CD4-positive, alpha-beta T cell treated with Interleukin-10 for 1 hour (primary cell): ENCODE data around the gene TMEM141.
A peak's percentile ranks its signal among the peaks of the same experiment; 100 is the strongest.
"Not testable (repeated sequence)": the region's sequence is repeated elsewhere in the genome, so short reads cannot be mapped to it uniquely, and the experiment has no call there.

Source experiments
- DNase-seq: peaks from one replicate; pipeline ENCODE4 v3.0.0-alpha.2; 2020

Gene TMEM141

DNA sequence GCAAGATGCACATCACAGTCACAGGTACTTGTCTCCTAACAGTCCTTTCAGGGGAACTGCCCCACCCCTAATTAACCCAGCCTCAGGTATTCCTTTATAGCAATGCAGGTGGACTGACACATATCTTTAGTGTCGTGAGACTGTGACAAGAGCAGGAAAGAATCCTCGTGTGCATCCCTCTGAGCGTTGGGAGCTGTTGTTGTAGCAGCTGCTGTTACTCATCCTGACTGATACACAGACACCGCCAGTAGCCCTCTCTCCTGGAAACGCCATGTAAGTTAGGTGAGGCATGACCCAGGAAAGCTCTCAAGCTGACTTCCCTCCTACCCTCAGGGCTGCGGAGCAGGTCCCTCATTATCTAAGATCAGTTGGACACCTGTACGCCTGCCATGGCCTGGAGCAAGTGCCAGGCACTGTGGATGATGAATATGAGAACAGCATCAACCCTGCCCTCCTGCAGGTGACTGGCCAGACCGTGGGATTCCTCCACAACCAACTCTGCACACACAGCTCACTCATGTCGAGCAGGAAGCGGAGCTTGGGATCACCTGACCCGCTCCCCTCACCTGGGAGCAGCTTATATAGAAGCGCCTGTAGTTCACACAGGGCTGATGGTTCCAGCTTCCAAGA, 16.6 kb upstream of the TMEM141 start:
- DNase-seq: no peak

DNA sequence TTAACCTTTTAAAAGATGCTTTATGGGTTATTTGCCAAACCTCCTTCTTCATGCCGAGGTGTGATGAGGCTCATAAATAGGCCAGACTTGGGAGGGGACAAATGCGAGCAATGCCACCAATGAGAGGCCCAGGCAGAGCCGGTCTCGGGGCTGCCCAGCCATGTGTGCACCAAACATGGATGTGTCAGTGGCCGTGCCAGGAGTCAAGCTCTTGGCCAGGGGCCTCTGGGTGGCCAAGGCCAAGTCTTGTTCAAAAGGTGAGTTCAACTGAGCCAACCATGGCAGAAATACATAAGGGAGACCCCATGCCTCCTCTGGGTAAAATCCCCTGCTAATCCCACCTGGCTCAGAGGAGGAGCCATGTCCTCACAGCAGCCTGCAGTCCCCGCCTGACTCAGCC, 16.0 kb upstream of the TMEM141 start:
- no peak for DNase-seq

DNA sequence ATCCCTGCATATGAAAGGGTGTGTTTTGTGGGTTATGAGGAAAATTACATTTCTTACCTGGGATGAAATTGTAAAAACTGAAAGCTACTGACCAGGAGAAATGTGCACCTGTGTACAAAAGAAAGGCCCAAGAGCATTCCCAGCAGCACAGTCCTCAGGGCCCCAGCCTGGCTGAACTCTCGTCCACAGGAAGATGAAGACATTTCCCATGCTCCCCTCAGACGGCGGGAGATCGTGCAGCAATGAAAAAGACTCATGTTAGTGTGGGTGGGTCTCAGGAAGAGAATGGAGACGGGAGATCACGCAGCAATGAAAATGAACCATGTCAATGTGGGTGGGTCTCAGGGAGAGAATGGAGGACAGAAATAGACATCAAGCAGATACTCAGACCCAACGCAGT, 14.2 kb upstream of the TMEM141 start:
- DNase-seq: no peak

DNA sequence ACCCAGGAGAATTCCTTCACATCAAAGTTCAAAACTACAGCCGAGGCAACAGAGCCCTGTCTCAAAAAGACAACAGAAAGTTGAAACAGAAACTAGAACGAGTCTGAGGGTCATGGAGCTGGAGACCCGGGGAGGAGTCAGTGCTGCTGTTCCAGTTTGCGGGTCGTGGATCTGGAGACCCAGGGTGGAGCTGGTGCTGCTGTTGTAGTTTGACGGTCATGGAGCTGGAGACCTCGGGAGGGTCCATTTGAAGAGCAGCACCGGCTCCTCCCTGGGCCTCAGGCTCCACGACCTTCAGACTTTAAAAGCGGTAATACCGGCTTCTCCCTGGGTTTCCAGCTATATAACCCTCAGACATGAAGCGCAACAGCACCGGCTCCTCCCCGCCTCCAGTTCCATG, 13.8 kb upstream of the TMEM141 start:
- DNase-seq: no peak

DNA sequence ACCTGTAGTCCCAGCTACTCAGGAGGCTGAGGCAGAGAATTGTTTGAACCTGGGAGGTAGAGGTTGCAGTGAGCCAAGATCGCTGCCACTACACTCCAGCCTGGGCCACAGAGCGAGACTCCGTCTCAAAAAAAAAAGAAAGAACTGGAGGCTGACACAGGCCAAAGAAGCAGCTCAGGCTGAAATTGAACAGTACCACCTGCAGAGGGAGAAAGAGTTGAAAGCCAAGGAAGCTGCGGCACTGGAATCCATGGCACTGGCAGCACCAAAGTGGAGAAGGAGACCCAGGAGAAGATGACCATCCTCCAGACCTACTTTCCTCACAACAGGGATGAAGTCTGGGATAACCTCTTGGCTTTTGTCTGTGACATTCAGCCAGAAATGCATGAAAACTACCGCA, 11.3 kb upstream of the TMEM141 start:
- DNase-seq: no peak

DNA sequence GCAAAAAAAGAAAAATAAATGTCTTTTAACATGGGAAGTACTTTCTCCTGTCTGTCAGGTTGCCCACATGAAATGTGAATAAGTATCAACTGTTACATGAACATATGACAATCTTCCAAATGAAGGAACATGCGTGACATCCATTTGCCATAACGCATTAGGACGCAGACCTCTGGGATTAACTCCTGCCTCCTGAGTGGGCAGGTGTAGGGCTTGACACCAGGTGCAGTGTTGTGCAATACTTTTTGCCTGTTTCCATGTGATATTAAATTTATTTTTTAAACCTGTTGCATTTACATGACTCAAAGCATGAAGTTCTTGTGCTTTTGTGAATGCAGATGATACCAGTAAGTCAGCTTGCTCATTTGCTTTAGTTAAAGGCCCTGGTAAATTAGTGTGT, 8.7 kb upstream of the TMEM141 start:
- DNase-seq: no peak

DNA sequence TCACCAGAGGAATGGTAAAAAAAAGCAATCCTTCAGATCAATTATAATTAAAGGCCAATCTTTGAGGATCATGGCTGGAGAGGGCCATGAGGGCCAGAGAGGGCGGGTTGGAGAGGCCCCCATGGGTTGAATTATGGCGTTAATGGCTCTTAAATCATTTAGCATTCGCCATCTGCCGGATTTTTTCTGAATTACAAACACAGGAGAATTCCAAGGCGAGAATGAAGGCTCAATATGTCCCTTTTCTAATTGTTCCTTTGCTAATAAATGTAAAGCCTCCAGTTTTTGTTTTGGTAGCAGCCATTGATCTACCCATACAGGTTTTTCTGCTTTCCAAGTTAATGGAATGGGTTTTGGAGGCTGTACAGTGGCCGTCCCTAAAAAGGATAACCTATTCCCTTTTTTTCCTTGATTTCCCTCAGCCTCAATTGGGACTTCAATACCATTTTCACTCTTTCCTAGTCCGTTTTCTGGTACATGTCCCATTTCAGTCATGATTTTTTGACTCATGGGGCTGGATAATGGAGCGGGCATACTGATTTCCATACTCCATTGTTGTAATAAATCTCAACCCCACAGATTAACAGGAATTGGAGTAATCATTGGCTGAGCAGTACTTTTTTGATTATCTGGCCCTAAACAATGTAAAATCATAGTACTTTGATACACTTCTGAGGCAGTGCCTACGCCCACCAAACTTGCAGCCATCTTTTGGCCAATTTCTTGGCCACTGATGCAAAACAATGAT, 6.7 kb upstream of the TMEM141 start:
- DNase-seq: peak; percentile 47

DNA sequence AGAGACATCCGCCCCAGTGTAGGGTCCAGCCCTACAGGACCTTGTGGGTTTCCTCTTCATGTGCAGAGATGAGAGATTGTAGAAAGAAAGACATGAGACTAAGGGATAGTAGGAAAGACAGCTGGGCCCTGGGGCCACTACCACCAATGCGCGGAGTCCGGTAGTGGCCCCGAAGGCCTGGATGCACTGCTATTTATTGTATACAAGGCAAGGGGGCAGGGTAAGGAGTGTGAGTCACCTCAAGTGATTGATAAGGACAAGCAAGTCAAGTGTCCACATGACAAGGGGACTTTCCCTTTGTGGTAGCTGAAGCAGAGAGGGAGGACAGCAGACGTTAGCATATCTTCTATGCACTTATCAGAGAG, 6.2 kb upstream of the TMEM141 start:
- DNase-seq: peak; percentile 58

DNA sequence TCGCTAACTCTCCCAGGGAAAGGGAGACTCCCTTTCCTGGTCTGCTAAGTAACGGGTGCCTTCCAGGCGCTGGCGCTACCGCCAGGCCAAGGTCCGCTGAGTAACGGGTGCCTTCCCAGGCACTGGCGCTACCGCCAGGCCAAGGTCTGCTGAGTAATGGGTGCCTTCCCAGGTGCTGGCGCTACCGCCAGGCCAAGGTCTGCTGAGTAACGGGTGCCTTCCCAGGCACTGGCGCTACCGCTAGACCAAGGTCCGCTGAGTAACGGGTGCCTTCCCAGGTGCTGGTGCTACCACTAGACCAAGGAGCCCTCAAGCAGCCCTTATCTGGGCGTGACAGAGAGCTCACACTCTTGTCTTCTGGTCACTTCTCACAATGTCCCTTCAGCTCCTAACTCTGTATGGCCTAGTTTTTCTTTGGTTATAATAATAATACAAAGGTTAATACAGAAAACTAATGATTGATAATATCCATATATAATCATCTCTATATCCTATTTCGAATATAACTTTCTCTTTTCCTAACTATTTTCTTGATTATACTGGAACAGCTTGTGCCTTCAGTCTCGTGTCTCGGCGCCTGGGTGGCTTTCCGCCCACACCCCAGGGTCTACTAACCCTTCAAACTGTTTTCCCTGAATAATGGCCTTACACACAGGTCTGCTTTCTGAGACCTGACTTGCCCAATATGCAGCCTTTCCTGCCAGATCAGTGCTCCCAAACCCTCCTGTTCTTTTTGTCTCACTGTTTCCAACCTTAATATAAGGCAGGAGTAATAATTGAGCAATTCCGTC, 5.4 kb upstream of the TMEM141 start:
- not testable (repeated sequence) for DNase-seq

DNA sequence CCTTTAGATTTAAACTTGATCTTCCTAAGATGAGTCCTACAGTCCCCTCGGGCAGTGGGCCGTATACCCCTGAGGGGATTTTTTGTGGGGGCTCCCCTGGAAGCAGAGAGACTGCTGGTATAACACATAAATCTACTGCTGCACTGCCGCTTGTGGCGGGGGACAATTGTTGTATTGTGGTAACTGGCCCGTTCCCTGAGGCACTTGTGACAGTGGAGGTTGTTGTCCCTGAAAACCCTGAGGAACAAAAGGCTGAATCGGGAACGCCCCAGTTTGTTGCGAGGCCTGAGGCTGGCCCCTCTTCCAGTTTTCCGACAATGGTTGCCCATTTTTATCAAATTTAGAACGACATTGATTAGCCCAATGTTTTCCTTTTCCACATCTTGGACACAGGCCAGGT, 4.7 kb upstream of the TMEM141 start:
- DNase-seq: no peak

DNA sequence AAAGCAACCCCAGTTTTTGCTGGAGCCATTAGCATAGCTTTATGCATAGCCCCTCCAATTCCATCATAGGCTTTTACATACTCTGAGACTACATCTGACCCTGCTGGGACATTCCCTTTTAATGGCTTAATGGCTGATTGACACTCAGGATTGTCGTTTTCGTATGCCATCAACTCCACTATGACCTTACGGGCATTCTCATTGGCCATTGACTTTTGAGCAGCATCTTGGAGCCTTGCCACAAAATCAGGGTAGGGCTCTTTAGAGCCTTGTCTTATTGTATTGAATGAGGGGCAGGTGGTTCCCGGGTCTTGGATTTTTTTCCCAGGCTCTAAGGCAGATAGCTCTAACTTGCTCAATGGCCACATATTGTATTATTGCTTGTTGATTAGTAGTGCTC, 4.2 kb upstream of the TMEM141 start:
- DNase-seq: not testable (repeated sequence)

DNA sequence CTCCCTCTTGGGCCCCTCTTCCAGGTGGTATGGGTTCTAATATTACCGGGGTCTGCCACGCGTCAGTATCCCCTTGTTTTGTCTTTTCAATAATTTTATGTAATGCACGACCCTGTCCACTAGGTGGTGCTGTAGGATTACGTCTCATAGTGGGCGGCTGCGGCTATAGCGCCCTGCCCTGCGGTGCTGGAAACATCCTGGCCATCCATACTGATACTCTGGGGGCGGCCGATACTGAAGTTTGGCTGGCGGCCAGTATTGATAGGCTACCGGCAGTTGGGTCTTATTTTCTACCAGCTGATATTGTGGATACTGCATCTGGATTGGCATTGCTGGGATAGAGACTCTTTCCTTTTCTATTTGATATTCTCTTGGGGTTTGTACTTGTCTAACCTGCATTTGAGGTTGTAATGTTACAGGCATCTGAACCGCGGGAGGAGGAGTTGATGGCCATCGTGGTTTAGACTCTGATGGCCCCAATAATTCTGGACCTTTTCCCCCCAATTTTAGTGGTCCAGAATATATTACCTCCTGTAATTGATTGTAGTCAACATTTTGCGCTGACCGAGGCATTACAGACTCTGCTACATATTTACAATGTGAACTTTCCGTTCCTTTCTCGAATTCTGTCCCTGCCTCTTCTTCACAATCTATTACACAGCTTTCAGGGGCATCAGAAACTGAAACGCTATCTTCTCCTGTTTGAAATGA, 3.3 kb upstream of the TMEM141 start:
- DNase-seq: peak; percentile 83

DNA sequence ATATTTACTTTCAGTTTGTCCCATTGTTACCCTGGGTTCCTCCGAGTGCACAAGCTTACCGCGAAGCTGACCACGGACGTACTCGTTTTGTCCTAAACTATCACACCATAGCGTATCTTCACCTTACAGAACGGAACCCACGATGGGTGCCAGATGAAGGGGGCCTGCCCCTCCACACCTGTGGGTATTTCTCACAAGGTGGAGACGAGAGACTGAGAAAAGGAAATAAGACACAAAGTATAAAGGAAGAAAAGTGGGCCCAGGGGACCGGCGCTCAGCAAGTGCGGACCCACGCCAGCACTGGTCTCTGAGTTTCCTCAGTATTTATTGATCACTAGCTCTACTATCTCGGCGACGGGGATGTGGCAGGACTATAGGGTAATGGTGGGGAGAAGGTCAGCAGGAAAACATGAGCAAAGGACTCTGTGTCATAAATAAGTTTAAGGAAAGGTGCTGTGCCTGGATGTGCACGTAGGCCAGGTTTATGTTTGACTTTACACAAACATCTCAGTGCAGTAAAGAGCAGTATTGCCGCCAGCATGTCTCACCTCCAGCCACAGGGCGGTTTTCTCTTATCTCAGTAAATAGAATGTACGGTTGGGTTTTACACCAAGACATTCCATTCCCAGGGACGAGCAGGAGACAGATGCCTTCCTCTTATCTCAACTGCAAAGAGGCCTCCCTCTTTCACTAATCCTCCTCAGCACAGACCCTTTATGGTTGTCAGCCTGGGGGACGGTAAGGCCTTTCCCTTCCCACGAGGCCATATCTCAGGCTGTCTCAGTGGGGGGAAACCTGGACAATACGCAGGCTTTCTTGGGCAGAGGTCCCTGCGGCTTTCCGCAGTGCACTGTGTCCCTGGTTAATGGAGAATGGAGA, 2.3 kb upstream of the TMEM141 start:
- DNase-seq: not testable (repeated sequence)

DNA sequence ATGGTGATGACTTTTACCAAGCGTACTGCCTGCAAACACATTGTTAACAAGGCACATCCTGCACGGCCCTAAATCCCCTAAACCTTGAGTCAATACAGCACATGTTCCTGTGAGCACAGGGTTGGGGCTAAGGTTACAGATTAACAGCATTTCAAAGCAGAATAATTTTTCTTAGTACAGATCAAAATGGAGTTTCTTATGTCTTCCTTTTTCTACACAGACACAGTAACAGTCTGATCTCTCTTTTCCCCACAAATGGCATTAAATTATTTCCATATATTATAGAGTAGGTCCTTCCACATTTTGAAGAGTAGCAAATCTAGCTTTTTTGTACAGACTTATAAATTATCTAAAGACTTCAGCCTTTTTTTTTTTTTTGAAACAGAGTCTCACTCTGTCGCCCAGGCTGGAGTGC, 1.6 kb upstream of the TMEM141 start:
- DNase-seq: no peak

DNA sequence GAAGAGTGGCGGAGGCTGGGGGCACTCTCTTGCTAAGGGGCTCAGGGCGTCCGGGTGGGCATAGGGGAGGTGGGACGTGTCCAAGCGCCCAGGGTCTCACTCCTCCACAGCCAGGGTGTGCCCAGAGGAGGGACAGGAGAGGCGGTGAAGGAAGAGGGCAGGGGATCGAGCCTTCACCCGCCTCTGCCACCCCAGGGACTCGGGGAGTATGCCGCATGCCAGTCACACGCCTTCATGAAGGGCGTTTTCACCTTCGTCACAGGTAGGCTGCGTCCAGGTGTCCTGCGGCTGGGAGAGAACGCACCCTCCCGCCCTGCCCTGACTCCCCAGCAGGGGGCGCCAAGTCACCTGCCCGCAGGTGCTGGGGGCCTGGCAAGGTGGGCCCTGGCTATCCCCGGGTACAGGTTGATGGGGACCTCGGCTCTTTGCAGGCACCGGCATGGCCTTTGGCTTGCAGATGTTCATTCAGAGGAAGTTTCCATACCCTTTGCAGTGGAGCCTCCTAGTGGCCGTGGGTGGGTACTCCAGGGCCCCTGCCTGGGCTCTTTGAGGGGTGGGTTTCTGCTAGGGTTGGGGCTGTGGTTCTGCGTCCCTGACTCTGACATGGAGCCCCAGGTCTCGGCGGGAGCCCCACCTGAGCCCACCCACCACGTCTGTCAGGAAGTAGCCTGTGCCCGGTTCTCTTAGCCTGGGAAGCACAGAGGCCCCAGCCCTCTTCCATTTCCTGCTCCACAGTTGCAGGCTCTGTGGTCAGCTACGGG, 552 bp downstream of the TMEM141 start:
- peak; percentile 78 for DNase-seq

DNA sequence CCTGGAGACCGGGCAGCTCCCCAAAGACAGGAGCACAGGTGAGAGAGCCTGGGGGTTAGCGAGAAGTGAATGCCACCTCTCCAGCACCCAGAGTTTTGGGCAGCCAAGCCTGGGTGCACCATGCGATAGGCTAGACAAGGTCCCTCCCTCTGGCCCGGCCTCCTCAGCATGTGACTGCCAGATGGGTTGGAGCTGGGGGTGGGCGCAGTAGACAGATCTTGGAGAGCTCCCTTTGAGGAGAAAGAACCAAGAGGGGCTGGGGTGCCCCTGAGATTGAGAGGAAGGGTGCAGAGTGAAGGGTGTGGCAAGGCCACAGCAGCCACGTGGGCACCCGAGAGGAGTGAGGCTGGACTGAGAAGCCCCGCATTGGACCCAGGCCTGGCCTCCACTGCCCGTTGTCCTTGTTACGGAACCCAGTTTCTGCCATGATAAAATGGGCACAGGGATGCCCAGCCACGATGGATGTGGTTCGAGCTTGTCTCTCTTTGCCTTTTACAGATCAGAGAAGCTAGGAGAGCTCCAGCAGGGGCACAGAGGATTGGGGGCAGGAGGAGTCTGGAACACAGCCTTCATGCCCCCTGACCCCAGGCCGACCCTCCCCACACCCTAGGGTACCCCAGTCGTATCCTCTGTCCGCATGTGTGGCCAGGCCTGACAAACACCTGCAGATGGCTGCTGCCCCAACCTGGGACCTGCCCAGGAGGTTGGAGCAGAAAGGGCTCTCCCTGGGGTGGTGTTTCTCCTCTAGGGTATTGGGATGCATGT, 1.4 kb downstream of the TMEM141 start:
- DNase-seq: no peak

DNA sequence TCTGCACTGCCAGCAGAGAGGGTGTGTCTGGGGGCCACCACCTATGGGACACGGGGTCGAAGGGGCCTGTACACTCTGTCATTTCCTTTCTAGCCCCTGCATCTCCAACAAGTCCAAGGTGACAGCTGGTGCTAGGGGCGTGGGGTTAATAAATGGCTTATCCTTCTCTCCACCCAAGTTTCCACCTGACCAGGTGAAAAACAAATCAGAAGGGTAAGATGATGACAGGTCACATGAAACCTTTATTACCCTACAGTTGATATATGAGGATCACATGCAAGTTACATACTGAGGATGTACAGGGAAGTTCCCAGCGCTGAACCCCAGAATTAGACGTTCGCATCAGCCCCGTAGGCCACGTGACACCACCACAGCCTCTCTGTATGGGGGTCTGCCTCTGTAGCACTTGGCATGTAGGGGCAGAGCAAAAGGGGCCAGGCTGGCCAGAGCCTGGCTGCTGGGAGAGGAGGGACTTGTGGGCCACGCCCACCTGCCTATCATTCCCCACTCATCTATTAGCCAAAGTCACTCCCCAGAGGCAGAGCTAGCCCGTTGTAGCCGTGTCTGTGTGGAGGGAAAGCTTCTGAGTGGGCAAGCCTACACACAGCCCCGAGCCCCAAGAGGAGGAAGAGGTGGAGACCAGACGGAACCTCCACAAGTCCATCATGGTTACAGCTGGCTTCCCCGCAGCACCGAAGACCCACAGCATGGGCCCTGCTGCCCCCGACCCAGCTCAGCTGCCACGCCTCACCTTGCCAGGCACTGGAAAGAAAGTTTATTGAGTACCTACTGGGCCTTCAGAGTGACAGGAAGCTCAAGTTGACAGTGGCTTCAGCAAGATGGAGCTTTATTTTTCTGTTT, 2.2 kb downstream of the TMEM141 start:
- no peak for DNase-seq

DNA sequence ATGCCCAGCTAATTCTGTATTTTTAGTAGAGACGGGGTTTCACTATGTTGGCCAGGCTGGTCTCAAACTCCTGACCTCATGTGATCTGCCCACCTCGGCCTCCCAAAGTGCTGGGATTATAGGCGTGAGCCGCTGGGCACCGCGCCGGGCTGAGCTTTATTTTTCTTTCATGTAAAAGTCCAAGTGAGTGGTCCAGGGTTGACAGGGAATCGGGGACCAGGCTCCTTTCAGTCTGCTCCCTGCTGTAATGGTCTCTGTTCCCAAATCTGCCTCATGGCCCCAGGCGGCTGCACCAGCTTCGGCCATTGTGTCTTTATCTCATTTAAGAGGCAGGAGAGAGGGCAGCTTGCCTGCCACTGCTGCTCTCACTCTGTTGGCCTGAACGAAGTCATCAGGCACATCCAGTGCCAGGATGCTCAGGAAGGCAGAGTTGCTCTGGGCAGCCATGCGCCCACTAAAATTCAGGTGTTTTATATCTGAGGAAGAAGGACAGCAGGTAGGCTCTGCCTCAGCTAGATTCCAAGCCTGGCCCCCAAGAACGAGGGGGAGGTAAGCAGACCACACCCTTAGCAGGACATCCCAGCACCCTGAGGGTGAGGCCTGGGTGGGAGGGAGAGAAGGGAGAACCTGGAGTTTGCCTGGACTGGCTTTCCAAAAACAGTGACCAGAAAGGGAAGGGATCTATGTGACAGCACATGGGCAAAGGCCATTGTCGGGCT, 3.3 kb downstream of the TMEM141 start:
- DNase-seq: no peak

DNA sequence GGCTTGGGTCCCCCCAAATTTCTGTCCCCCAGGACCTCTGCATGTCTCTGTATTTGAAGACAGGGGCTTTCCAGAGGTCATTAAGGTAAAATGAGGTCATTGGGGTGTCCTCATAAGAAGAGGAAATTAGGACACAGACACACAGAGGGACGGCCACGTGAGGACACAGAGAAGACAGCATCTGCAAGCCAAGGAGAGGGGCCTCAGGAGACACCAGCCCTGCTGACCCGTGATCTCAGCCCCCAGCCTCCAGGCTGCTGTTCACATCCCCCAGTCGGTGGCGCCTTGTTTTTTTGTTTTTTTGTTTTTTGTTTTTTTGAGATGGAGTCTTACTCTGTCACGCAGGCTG, 3.8 kb downstream of the TMEM141 start:
- no peak for DNase-seq
